GM21528 (cell line): Measurements from ENCODE around the gene ACAT2.
A peak's percentile ranks its signal among the peaks of the same experiment; 100 is the strongest.
"Not testable (repeated sequence)": the region's sequence is repeated elsewhere in the genome, so short reads cannot be mapped to it uniquely, and the experiment has no call there.

Experiments
- ATAC-seq: cut with Tn5 transposase; IDR thresholded peaks from one replicate; pipeline ENCODE4 v1.9.1; 2021; ENCODE audit warnings: mild to moderate bottlenecking, moderate library complexity; ENCODE audit not compliant: unreplicated experiment, low FRiP score

The ACAT2 gene

DNA sequence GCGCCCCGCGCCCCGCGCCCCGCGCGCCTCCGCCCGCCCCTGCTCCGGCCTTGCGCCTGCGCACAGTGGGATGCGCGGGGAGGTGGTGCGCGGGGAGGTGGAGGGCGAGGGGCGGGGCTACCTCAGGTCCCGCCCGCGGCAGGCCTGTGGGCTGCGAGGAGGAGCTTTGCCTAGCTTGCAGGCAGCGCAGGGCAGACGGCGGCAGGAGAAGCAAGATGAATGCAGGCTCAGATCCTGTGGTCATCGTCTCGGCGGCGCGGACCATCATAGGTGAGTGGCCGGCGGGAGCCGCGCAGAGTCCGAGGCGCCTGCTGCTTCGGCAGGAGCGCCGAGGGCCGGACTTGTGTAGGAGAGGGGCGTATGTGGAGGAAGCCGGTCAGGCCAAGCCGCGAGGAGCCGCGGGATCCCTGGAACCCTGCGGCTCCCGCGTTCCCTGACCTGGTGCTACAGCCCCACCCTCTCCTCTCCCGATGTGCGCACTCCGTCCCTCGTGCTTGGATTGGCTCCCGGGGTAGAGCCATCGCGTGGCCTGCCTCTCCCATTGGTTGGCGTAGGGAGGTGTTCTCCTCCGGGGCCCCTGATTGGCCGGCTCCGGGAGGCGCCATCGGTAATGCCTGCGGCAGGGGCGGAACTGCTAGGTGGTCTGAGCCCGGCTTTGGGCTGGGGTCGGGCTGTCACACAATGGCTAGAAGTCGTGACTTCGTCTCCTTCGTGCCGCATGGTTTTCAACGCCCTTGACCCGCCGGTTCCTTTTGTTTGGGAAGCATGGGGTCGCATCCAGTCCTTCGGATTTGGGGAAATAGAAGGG, at the start of gene ACAT2:
TSS of gene ACAT2 (plus strand) at position 173 of the 808 bp plus-strand sequence. CDS start at position 216, 43 bp downstream.
- peak; percentile 98 for ATAC-seq

DNA sequence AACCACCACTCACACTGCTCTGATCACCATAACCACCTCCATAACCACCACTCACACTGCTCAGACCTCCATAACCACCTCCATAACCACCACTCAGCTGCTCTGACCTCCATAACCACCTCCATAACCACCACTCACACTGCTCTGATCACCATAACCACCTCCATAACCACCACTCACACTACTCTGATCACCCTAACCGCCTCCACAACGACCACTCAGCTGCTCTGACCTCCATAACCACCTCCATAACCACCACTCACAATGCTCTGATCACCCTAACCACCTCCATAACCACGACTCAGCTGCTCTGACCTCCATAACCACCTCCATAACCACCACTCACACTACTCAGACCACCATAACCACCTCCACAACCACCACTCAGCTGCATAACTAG, 49.5 kb upstream of the ACAT2 start:
- ATAC-seq: not testable (repeated sequence)

DNA sequence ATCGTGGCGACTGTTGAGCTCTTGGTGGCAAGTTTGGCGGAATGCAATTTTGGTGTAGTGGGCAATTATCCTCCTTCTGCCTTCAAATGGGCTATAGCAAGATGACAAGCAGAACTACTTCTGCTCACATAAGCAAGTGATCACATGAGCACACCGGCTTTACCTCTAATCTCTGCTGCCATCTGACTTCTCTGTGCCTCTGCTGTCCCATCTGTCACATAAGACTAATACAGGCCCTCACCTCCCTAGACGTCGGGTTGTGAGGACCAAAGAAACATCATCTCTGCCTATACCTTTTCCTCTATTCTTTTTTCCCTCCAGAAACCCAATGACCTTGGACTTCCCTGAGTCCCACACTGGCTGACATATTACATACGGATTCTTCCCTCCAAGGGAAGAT, 47.9 kb upstream of the ACAT2 start:
- no peak for ATAC-seq

DNA sequence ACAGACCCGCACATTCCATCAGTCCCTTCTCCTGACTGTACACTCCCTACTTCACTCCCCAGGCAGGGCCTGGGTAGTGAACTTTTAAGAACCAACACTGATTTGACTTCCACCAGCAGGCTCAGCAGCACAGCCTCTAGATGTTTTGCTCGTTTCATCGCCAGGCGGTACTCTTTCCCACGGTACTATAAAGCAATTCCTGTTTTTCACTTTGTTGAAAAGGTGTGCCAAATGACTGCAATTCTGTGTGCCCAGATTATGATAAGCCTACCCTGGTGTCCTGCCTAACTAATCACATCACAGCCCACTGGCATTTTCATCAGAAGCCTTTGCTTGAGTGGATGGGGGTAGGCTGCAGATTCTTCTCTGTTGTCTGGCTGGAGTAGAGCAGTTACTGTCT, 47.4 kb upstream of the ACAT2 start:
- no peak for ATAC-seq

DNA sequence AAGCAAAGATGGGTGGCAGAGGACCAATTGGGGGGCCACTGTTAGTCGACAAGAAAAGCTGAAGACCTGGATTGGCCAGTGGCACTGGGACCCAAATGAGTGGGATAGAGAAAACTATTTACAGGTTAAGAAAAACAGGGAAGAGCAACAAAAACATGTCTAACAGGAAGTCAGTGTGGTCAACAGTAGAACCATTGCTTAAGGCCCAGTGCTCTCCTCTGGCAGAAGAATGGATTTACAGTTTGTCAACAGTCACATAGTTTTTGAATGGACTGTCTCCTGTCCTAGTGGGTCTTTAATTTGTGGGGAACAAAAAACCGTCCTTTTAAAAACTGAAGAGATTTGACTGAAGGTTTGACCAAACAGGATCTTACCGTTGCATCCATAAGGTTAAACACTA, 46.7 kb upstream of the ACAT2 start:
- no peak for ATAC-seq

DNA sequence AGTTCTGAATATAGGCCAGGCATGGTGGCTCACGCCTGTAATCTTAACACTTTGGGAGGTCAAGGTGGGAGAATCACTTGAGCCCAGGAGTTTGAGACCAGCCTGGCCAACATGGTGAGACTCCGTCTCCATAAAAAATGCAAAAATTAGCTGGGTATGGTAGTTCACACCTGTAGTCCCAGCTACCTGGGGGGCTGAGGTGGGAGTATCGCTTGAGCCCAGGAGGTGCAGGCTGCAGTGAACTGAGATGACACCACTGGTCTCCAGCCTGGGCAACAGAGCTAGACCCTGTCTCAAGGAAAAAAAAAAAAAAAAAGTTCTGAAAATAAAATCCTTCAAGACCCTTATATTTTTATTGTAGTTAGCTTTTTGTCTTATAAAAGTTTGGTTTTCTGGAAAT, 46.2 kb upstream of the ACAT2 start:
- no peak for ATAC-seq

DNA sequence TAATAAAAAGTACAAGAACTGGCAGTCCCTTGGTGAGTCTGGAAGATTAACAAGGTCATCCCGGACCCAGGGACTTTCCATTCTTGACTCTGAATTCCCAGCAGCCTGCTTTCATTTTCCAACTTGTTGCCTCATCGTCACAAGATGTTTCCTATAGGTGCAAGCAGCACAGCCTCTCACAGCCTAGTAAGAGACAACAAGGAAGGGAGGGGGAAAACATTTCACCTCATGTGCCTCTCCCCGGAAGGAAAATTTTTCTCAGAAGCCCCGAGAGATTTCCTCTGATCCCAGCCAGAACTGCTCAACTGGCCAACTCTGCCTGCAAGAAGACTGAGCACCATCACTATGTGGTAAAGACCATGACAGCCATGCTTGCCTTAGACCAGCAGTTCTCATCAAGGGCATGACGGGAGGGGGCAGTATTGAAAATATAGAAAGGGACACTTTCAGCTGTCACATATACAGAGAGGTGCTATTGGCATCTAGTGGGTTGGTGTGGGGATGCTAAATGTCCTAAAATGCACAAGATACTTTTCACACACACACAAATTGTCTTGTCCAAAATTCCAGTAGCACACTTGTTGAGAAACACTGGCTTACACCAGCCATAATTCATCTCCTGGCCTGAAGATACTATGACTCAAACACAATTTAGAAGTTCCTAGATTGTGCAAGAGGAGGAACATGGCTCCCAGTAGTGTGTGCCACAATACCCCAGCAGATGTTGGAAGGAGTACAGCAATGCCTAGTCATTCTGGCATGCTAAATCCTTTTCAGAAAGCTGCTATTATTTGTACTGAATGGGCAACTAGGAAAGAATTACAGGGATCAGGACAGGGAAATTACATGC, 45.4 kb upstream of the ACAT2 start:
- ATAC-seq: no peak

DNA sequence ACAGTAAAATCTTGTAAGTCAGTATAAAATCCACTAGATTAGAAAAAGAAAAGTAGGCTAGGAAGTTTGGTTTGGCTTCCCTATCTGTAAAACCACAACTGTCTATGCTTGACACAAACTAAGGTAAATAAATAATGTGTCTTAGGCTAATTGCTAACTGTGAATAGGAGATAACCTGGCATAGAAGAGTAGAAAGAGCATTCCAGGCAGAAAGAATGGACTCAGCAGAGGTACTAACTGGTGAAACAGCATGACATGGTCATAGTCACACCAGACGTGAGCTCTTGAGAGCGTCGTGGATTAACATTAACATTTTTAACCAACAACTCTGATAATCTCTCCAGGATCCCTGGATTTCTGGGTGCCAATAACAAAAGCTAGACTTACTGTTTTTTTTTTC, 43.2 kb upstream of the ACAT2 start:
- ATAC-seq: no peak

DNA sequence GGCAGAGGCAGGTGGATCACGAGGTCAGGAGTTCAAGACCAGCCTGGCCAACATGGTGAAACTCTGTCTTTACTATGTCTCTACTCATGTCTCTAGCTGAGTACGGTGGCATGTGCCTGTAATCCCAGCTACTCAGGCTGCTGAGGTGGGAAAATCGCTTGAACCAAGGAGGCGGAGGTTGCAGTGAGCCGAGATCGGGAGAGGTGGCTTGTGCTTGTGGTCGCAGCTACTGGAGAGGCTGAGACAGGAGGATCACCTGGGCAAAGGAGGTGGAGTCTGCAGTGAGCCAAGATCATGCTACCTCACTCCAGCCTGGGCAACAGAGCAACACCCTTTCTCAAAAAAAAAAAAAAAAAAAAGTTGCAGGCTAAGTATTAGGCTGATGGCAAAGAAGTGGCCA, 42.6 kb upstream of the ACAT2 start:
- ATAC-seq: no peak

DNA sequence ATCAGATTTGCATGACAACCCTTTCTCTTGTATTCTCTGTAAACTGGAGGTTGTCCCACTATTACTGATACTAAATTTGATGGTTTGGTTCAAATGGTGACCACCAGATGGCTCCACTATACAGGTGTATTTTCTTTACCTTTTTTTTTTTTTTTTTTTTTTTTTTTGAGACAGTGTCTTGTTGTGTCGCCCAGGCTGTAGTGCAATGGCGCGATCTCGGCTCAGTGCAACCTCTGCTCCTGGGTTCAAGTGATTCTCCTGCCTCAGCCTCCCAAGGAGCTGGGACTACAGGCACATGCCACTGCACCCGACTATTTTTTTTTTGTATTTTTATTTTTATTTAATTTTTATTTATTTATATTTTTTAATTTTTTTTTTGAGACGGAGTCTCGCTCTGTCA, 41.1 kb upstream of the ACAT2 start:
- no peak for ATAC-seq

DNA sequence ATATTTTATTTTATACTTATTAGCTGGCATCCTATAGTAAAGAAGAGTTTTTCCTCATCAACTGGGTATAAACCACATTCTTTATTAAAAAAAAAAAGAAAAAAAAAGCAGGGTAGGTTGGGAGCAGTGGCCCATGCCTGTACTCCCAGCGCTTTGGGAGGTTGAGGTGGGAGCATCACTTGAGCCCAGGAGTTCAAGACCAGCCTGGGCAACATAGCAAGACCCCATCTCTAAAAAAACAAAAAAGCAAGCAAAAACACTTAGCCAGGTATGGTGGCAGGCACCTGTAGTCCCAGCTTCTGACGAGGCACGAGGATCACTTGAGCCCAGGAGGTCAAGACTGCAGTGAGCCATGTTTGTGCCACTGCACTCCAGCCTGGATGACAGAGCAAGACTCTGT, 39.9 kb upstream of the ACAT2 start:
- ATAC-seq: not testable (repeated sequence)

DNA sequence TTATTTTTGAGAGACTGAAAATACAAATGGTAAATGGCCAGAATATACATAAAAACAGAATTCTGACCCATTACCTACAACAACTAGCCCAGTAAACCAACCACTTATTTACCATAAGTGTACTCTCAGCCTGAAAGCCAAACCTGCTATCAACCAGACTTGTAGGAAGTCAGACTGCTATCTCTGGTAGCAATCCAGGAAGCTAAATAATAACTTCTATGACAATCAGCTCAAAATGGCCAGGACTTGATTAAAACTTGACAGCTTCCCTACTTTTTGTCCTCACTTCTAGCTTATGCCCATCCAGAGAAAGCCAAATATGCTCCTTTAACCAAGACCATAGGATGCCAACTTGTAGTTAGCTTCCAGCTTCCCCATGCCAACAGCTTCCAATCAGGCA, 39.2 kb upstream of the ACAT2 start:
- ATAC-seq: no peak

DNA sequence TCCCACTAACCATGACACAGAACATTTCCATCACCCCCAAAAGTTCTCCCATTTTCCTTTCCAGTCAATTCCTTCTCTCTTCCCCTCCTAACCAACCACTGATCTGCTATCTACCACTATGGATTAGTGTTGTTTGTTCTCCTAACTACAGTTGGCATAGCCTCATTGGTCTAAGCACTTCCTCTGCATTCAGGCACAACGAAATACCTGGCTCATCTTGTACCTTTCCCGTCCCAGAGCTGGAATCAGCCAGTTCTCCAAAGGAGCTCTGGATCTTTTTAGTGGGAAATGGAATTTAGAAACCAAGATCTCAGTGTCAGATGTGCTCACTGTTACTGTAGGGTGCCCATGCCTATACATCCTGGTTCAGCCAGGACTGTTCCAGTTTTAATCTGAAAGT, 38.6 kb upstream of the ACAT2 start:
- no peak for ATAC-seq

DNA sequence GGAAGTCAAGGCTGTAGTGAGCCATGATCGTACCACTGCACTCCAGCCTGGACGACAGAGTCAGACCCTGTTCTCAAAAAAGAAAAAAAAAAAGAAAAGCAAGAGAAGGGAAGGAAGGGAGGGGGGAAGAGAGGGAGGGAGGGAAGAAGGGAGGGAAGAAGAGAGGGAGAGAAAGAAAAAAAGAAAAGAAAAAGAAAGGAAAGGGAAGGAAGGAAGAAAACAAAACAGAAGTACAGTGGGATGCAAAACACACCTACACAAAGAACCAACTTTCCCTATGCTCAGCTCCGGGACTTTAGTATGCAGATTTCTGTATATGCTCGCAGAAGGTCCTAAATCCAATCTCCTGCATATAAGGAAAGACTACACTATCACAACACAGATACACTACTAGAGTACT, 37.1 kb upstream of the ACAT2 start:
- no peak for ATAC-seq

DNA sequence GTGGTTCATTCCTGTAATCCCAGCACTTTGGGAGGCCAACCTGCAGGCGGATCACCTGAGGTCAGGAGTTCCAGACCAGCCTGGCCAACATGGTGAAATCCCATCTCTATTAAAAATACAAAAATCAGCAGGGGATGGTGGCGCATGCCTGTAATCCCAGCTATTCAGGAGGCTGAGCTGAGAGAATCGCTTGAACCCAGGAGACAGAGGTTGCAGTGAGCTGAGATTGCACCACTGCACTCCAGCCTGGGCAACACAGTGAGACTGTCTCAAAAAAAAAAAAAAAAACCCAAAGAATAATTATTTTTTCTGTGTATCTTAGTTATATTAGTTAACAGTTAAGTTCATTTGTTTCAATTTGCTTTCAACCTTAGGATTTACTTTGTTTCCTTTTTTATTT, 36.6 kb upstream of the ACAT2 start:
- not testable (repeated sequence) for ATAC-seq

DNA sequence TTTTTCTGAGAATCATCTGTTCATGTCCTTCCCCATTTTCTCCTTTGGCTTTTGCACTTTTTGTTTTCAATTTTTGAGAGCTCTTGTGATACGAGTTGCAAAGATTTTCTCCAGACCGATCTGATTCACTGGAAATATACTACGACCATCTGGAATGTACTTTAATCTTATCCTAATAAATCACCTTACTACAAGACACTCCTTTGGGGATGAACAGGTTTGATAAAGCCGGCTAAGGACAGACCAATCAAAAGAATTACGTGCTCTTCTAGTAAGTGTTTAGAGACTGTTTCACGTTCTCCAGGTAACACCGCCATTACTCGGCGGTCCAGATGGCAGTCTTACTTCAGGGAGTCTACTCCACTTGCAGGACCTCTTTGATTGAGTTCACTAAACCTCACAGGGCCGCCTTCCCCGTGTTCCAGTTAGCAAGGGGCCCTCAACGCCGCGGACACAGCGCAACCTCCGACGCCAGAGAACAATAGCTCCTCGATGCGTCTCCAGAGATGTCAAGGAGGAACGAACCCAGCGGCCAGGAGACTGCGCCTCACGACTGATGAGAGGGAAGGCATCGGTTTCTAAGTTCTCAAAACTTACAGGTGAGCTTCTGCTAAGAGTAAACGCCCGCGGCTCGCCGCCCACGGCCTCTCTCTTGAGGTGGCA, 35.5 kb upstream of the ACAT2 start:
- peak; percentile 20 for ATAC-seq

DNA sequence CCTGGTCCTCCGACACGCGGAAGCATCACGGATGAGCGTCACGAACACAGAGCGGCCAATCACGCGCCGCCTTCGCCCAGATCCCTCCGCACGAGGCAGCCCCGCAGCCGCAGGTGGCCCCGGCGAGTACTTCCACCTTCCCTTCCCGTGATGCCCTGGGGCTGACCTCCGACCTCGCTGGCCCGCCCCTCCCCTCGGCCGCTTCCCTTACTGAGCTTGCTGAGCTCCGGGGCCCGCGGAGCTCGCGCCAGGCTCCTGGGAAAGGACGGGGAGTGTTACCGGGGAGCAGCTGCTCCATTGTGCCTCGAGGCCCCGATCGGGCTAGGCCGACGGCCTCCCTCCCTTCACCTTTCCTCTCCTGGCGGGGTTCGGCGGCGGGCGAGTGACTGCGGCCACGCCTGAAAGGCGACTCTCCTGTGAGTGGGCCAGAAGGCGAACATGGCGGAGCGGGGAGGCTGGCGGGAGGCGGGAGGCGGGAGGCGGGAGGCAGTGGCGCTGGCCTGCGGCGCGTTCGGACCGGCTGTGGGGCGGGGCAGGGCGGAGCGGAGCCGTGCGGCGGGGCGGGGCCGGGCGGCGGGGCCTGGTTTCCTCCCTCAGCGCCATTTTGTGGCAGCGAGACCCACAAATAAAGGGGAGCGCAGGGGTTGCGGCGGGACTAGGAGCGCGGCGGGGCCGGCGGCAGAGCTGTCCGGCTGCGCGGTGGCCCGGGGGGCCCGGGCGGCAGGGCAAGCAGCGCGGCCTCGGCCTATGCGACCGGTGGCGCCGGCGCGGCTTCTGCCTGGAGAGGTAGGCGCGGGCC, 34.7 kb upstream of the ACAT2 start, which contains the start of gene WTAP:
TSS of gene WTAP (plus strand) at position 589 of the 799 bp plus-strand sequence. CDS start 8,760 bp downstream, outside the sequence.
- peak; percentile 77 for ATAC-seq

DNA sequence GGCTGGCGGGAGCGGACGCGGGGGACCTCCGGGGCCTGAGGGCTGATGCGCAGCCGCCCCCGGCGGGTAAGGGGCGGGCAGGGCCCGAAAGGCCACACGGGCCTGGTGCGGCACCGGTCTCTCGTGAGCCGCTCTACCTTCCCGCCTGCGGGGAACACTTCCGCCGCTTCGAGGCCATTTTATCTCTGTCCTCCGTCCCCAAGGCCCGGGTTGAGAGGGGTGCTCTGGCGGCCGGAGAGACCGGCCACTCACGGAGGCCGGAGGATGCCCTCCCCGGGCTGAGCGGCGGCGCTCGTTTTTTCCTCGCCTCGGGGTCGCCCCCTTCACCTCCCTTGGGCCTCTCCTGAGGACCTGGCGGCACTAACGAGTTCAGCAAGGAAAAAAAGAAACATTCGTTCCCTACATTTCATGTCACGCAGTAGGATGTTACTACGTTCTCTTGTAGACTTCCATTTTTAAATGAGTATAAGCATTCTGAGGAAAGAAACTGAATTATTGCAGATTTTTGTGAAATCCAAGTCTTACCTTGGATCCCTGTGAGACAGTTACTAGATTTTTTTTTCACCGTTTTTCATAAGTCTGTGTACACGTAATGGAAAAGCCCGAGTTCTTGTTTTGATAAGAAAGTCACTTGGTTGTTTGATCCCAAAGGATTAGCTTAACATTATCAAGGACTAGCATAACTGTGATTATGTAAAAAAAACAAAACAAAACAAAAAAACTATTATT, 34.0 kb upstream of the ACAT2 start:
- peak; percentile 45 for ATAC-seq

DNA sequence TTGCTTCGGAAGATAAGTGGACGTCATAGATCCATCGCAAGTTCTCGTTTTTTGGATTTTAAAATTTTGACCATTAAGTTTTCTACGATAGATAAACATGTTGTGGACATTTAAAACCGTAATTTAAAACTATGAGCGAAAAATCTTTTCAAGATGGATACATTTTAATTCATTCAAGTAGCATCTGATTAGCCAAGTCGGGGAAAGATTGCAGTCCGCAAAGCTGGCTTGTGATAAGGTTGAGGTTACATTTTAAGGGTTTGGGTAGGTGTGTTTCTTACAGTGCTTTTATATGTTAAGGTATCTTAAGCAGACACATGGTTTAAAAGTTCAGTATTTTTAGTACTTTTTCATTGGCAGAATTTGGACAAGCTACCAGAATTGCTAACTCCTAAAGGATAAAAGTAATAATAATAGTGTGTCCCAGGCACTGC, 33.3 kb upstream of the ACAT2 start:
- no peak for ATAC-seq
